HG03139 (cell line): ENCODE measurements around the gene ZP2.
"Not testable (repeated sequence)": the region's sequence is repeated elsewhere in the genome, so short reads cannot be mapped to it uniquely, and the experiment has no call there.

Source experiments
- ATAC-seq: cut with Tn5 transposase; IDR thresholded peaks from one replicate; pipeline ENCODE4 v1.9.1; 2021; ENCODE audit not compliant: unreplicated experiment

Gene ZP2

GRCh38 chr16:21211486-21211885 lies at the start of gene ZP2:
Gene ZP2 (minus strand): TSS chr16:21211574. CDS start chr16:21211547, 27 bp downstream.
- no peak for ATAC-seq

- ATAC-seq = no peak
Observed at GRCh38 chr16:21257284-21257683, 45.9 kb upstream of the ZP2 start.

GRCh38 chr16:21256636-21257035 lies 45.3 kb upstream of the ZP2 start:
- no peak for ATAC-seq

- no peak for ATAC-seq
Observed at GRCh38 chr16:21253470-21253869, 42.1 kb upstream of the ZP2 start.

GRCh38 chr16:21250072-21250923 lies 38.9 kb upstream of the ZP2 start:
- no peak for ATAC-seq

- not testable (repeated sequence) for ATAC-seq
Observed at GRCh38 chr16:21248179-21248578, 36.8 kb upstream of the ZP2 start.

- ATAC-seq = no peak
Observed at GRCh38 chr16:21244518-21245215, 33.3 kb upstream of the ZP2 start.

- ATAC-seq = no peak
Observed at GRCh38 chr16:21242756-21243155, 31.4 kb upstream of the ZP2 start.

- no peak for ATAC-seq
Observed at GRCh38 chr16:21239646-21240045, 28.3 kb upstream of the ZP2 start.

- no peak for ATAC-seq
Observed at GRCh38 chr16:21236831-21237230, 25.5 kb upstream of the ZP2 start.

- ATAC-seq = no peak
Observed at GRCh38 chr16:21235199-21235585, 23.8 kb upstream of the ZP2 start.

- no peak for ATAC-seq
Observed at GRCh38 chr16:21233521-21234150, 22.3 kb upstream of the ZP2 start, which contains the start of gene ANKS4B. Gene ANKS4B (plus strand): TSS chr16:21233699. CDS start chr16:21233738, 39 bp downstream.

GRCh38 chr16:21233045-21233520 lies 21.7 kb upstream of the ZP2 start:
- ATAC-seq = no peak

- ATAC-seq = no peak
Observed at GRCh38 chr16:21228361-21228872, 17.0 kb upstream of the ZP2 start.

GRCh38 chr16:21227866-21228265 lies 16.5 kb upstream of the ZP2 start:
- ATAC-seq = no peak

GRCh38 chr16:21226749-21227148 lies 15.4 kb upstream of the ZP2 start:
- ATAC-seq = no peak

GRCh38 chr16:21224800-21225199 lies 13.4 kb upstream of the ZP2 start:
- ATAC-seq = no peak

GRCh38 chr16:21223787-21224186 lies 12.4 kb upstream of the ZP2 start:
- no peak for ATAC-seq

GRCh38 chr16:21222495-21223337 lies 11.3 kb upstream of the ZP2 start:
- no peak for ATAC-seq

GRCh38 chr16:21219551-21219950 lies 8.2 kb upstream of the ZP2 start:
- ATAC-seq = no peak
